NCI-H1694 (cell line): Measurements from ENCODE around the gene CD70.
"Not testable (repeated sequence)": the region's sequence is repeated elsewhere in the genome, so short reads cannot be mapped to it uniquely, and the experiment has no call there.

Experiments used
- DNase-seq: peaks from one replicate; lab custom pipeline; 2025; lab: John Stamatoyannopoulos, UW

The CD70 gene

DNA sequence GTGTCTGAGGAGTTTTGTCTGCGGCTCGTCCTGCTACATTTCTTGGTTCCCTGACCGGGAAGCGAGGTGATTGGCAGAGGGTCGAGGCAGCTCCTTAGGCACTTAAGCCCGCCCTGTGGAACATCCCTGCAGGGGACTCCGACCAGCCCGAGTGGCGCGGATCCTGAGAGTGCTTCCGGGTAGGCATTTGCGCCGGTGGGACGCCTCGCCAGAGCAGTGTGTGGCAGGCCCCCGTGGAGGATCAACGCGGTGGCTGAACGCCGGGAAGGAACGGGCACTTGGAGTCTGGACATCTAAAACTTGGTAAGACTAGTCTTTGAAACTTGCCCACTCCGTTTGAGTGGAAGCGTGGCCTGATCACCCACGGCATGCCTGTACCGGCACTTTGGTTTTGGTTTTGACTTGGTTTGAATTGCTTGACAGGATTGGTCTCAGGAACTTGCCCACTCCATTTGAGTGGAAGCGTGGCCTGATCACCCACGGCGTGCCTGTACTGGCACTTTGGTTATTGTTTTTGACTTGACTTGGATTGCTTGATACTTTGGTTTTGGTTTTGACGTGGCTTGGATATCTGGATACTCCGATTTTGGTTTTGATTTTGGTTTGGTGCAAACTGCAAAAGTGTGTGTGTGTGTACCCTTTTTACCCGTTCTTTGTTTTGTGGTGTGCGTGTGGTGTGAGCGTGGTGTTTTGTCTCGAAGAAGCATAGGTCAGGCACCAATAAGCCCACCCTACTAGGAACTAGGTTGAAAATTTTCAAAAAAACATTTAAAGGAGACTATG lies 6.7 kb upstream of the CD70 start:
- not testable (repeated sequence) for DNase-seq

- no peak for DNase-seq
Observed at GRCh38 chr19:6596621-6597020, 5.7 kb upstream of the CD70 start.

DNA sequence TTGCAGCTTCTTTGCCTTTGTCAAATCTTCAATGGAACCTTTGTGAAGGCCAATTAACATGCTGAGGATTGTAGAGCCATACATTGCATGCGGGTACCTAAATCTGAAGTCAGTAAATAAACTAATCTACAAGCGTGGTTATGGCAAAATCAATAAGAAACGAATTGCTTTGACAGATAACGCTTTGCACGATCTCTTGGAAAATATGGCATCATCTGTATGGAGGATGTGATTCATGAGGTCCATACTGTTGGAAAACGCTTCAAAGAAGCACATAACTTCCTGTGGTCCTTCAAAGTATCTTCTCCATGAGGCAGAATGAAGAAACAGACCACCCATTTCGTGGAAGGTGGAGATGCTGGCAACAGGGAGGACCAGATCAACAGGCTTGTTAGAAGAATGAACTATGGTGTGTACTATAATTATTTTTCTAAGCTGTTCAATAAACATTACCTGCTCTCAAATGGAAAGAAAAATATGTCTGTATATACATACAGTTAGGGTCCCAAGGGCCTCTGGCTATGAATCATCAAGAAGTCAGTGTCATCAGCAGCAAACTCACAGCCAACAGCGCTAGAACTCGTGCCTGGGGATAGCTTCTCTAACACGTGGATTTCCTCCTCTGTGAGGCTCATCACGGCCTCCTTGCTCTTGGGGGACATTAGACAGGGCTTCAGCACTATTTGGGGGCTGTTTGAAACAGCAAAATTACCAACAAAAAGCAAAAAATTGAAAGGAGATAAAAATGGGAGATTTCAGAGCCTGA lies 2.9 kb upstream of the CD70 start:
- no peak for DNase-seq

DNA sequence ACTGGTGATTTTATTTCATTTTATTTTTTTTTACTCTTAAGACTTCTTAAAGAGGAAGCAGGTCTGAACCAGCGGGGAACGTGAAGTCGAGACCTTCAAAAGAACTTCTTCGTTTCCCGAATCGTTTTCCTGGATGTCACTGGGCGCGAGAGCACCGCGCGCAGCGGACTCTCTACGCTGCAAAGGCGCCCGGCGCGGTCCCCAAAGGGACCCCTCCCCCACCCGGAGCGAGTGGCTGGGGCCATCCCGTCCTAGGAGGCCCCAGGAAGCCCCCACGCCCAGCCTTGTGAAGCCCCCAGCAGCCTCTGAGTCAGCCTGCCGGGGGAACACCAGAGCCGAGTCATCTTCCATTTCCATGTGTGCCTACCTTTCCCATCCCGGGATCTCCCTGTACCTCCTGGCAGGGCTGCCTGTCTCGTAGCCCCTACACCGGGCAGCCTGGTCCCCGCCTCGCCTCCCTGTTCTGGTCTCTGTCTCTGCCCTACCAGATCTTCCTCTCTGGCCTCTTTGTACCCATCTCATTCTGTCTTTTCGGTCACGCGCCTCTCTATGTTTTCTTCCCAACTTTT lies 608 bp downstream of the CD70 start:
- no peak for DNase-seq

GRCh38 chr19:6589711-6590257 lies 1.2 kb downstream of the CD70 start:
- DNase-seq: no peak

DNA sequence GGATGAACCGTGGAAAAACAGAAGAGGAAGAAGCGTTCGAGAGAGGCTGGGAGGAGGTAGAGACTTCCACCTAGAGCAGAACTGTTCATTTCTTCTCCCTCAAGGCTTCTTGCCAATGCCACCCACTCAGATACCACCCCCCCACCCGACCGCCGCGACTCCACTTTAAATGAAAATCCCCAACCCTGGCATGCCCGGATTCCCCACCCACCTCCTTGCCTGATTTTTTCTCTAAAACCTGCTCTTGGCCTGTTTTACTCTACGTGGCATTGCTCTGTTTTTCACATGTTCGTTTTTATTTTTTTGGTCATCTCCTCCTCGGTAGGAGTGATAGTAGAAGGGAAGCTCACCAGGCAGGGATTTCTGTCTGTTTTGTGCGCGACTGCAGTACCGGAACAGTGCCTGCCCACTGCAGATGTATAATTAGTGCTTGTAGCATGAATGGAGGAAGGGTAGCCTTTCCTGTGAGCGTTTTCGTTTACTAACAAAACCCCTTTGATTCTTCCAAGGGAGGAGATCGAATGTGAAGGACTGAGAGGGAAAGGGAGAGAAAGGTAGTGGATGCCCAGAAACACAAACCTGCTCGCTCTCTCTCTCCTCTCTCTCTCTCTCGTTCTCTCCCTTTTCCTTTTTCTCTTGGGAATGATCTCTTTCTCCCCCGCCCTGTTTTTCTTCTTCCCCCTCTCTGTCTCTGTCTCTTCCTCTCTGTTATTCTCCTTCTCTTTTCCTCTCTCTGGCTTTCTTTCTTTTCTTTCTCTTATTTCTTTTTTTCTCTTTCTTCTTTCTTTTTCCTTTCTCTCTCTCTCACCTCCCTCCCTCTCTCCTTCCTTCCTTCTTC lies 2.2 kb downstream of the CD70 start:
- DNase-seq: no peak

- no peak for DNase-seq
Observed at GRCh38 chr19:6587998-6588507, 2.9 kb downstream of the CD70 start.

GRCh38 chr19:6587093-6587820 lies 3.7 kb downstream of the CD70 start:
- DNase-seq: no peak

DNA sequence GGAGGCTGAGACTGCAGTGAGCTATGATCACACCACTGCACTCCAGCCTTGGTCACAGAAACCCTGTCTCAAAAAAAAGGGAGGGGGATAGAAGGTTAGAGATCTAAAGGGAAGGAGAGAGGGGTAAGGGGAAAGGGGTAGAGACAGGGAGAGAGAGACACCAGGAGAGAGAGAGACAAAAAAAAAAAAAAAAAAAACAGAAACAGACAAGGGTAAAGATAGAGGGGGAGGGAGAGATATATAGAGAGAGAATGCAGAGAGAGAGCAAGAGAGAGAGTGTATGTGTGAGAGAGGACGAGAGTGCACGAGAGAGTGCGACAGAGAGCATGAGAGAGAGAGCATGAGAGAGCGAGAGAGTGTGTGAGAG lies 4.2 kb downstream of the CD70 start:
- DNase-seq: no peak

- no peak for DNase-seq
Observed at GRCh38 chr19:6586056-6586455, 4.9 kb downstream of the CD70 start.

- DNase-seq: not testable (repeated sequence)
Observed at GRCh38 chr19:6582515-6583484, 8.2 kb downstream of the CD70 start.

- DNase-seq: no peak
Observed at GRCh38 chr19:6580313-6580712, 10.6 kb downstream of the CD70 start.

GRCh38 chr19:6579450-6580178 lies 11.3 kb downstream of the CD70 start:
- no peak for DNase-seq

- DNase-seq: no peak
Observed at GRCh38 chr19:6577476-6578125, 13.3 kb downstream of the CD70 start.

DNA sequence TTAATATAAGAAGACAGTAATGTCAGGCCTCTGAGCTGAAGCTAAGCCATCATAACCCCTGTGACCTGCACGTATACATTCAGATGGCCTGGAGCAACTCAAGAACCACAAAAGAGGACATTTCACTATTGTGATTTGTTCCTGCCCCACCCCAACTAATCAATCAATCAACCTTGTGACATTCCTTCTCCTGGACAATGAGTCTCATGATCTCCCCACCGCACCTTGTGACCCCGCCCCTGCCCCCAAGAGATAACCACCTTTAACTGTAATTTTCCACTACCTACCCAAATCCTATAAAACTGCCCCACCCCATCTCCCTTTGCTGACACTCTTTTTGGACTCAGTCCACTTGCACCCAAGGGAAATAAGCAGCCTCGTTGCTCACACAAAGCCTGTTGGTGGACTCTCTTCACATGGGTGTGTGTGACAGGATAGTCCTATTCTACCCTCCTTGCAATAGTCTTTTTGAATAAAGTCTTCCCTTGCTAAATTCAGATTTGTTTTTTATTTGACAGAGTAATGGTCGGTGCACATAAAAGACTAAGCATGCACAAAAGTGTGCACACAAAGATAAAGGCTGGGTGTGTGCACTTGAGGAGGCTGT lies 14.0 kb downstream of the CD70 start:
- no peak for DNase-seq

GRCh38 chr19:6573350-6573749 lies 17.6 kb downstream of the CD70 start:
- no peak for DNase-seq

GRCh38 chr19:6572217-6572616 lies 18.7 kb downstream of the CD70 start:
- DNase-seq: no peak

- no peak for DNase-seq
Observed at GRCh38 chr19:6571167-6571566, 19.8 kb downstream of the CD70 start.
